ENCODE results near the gene HACD2.

- TF ChIP-seq, protein P1, sequence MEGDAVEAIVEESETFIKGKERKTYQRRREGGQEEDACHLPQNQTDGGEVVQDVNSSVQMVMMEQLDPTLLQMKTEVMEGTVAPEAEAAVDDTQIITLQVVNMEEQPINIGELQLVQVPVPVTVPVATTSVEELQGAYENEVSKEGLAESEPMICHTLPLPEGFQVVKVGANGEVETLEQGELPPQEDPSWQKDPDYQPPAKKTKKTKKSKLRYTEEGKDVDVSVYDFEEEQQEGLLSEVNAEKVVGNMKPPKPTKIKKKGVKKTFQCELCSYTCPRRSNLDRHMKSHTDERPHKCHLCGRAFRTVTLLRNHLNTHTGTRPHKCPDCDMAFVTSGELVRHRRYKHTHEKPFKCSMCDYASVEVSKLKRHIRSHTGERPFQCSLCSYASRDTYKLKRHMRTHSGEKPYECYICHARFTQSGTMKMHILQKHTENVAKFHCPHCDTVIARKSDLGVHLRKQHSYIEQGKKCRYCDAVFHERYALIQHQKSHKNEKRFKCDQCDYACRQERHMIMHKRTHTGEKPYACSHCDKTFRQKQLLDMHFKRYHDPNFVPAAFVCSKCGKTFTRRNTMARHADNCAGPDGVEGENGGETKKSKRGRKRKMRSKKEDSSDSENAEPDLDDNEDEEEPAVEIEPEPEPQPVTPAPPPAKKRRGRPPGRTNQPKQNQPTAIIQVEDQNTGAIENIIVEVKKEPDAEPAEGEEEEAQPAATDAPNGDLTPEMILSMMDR (IDR thresholded peaks at IDR 0.05): no peak
- no peak for TF ChIP-seq POLR2A (IDR thresholded peaks at IDR 0.05)
Observed at GRCh38 chr3:123467046-123467445, 117.8 kb downstream of the HACD2 start.

All from adrenal gland (tissue), 5 donors.